Ascending aorta (tissue), 2 donors: Measurements from ENCODE around the gene SLC30A4. TPM values are rescaled to one million over a fixed set of nuclear protein-coding genes. Genes with fewer than 3 reads are reported as not detected.

ENCODE experiments used
- DNase-seq, 2 donors: peaks; one replicate each; pipeline ENCODE4 v3.0.0-alpha.2; 2019; ENCODE audit warnings: low spot score in 2 of 2
- H3K27ac ChIP-seq, 2 donors: fragments of 200-600 bp; sonication (generic); one replicate each; pipeline ENCODE4 v1.5.1; 2016 to 2017; ENCODE audit warnings: mild to moderate bottlenecking in 1 of 2
- H3K27me3 ChIP-seq: fragments of 200-600 bp; sonication (generic); one replicate; pipeline ENCODE4 v1.5.1; 2017
- H3K36me3 ChIP-seq, 2 donors: fragments of 200-600 bp; sonication (generic); one replicate each; pipeline ENCODE4 v1.5.1; 2016
- H3K4me1 ChIP-seq, 2 donors: fragments of 200-600 bp; sonication (generic); one replicate each; pipeline ENCODE4 v1.5.1; 2016 to 2017; ENCODE audit warnings: mild to moderate bottlenecking in 1 of 2
- H3K4me3 ChIP-seq, 2 donors: fragments of 200-600 bp; sonication (generic); one replicate each; pipeline ENCODE4 v1.5.1; 2016 to 2017; ENCODE audit warnings: mild to moderate bottlenecking in 1 of 2
- H3K9me3 ChIP-seq, 2 donors: fragments of 200-600 bp; sonication (generic); one replicate each; pipeline ENCODE4 v1.5.1; 2016
- intact Hi-C: fragments of 100-400 bp; cut with DNase I; formaldehyde crosslinking; loops from one replicate; pipeline ENCODE4 v1.15.1; 2023
- total RNA-seq: library from RNA; depleted of rRNA; stranded (reverse); fragments of >200 nt; gene quantifications from one replicate; pipeline ENCODE4 v1.1.0, GENCODE V29; 2016
- TF ChIP-seq, protein P1 (sequence below), 3 experiments: fragments of 200-600 bp in 2 of 3; fragments of 450-650 bp in 1 of 3; sonication (generic) in 2 of 3; IDR thresholded peaks; one replicate each; pipeline ENCODE4 v1.5.1; 2016 to 2019; ENCODE audit warnings: antibody characterized with exemption in 3 of 3, mild to moderate bottlenecking in 1 of 3, moderate library complexity in 1 of 3

The SLC30A4 gene
- total RNA-seq, 1 donor from 2014 or later = 3.4 TPM

DNA sequence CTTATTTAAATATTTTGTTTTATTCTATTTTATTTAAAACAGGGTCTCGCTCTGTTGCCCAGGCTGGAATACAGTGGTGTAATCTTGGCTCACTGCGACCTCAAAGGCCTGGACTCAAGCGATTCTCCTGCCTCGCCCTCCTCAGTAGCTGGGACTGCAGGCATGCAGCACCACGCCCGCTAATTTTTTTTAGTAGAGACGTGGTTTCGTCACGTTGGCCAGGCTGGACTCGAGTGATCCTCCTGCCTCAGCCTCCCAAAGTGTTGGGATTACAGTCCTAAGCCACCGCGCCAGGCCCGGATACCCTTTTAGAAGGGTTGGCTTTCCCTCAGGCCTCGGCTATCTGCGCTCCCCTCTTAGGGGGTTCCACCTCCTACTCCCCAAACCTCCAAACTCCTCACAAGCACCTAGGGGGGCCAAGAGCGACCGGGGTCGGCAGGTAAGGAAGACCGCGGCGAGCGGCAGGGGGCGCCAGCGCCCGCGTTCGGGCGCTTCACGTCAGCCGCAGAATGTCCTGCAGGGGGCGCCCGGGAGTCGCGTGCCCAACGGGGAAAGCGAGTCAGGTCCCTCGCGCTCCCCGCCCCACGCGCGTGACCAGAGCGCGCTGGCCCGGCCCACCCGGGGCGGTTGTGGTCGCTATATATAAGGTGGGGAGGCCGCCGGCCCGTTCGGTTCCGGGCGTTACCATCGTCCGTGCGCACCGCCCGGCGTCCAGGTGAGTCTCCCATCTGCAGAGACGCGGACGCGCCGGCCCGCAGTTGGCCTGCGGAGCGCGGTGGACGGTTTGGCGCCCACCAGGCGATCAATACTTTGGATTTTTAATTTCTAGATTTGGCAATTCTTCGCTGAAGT lies 92.4 kb downstream of the SLC30A4 start:
- Histone ChIP-seq H3K27ac (no peak overlapping the region), H3K4me3 (peak overlapping the region; percentile 43 to 56), H3K9me3 (no peaks in the 10 kb centered on the region), H3K27me3 (no peaks in the 10 kb centered on the region), H3K4me1 (peaks cover 0 to 5% of the 10 kb centered on the region in 2 donors), H3K36me3 (no peaks in the 10 kb centered on the region)
- peak in 1 of 2 donors; percentile 77 for DNase-seq
- intact Hi-C loops = loop anchor here (1.0 kb wide), 1 partner anchor 27 kb away; no protein-coding TSS in a partner anchor
- TF ChIP-seq, protein P1, sequence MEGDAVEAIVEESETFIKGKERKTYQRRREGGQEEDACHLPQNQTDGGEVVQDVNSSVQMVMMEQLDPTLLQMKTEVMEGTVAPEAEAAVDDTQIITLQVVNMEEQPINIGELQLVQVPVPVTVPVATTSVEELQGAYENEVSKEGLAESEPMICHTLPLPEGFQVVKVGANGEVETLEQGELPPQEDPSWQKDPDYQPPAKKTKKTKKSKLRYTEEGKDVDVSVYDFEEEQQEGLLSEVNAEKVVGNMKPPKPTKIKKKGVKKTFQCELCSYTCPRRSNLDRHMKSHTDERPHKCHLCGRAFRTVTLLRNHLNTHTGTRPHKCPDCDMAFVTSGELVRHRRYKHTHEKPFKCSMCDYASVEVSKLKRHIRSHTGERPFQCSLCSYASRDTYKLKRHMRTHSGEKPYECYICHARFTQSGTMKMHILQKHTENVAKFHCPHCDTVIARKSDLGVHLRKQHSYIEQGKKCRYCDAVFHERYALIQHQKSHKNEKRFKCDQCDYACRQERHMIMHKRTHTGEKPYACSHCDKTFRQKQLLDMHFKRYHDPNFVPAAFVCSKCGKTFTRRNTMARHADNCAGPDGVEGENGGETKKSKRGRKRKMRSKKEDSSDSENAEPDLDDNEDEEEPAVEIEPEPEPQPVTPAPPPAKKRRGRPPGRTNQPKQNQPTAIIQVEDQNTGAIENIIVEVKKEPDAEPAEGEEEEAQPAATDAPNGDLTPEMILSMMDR (IDR thresholded peaks at IDR 0.05) = peak; percentile 92 to 97 (median 92)

Other genes with a start within 250 kb of the SLC30A4 start
- 6.1 TPM for gene GATM, start 144.2 kb downstream of the SLC30A4 start, total RNA-seq
- 15.4 TPM for gene BLOC1S6, start 64.6 kb upstream of the SLC30A4 start, total RNA-seq
- 61.4 TPM for gene SQOR, start 112.3 kb upstream of the SLC30A4 start, total RNA-seq